Body of pancreas (tissue), 4 donors: ENCODE data around the gene PIF1. TPM values are rescaled to one million over a fixed set of nuclear protein-coding genes. Genes with fewer than 3 reads are reported as not detected.
A peak's percentile ranks its signal among the peaks of the same experiment; 100 is the strongest.

Experiments
- ATAC-seq: fragments of 150-250 bp; one replicate; pipeline ENCODE4 v1.9.1; 2016
- DNase-seq, 4 donors: peaks; one replicate each; pipeline ENCODE4 v3.0.0-alpha.2; 2019
- H3K27ac ChIP-seq, 4 donors: fragments of 200-600 bp; sonication (generic); 1 replicate in 3 of 4; 2 replicates in 1 of 4; pipeline versions ENCODE4 v1.5.1 to v1.6.1; 2016 to 2019; ENCODE audit warnings: mild to moderate bottlenecking in 1 of 4, mixed read lengths in 1 of 4, moderate library complexity in 1 of 4
- H3K27me3 ChIP-seq, 2 donors: fragments of 200-600 bp; sonication (generic); one replicate each; pipeline ENCODE4 v1.6.0; 2016; ENCODE audit warnings: mild to moderate bottlenecking in 1 of 2
- H3K36me3 ChIP-seq, 2 donors: fragments of 200-600 bp; sonication (generic); replicated peaks in 1 of 2; 2 replicates each; pipeline ENCODE4 v1.5.1; 2016; ENCODE audit warnings: low read depth in 2 of 2; ENCODE audit not compliant: insufficient read depth in 1 of 2
- H3K4me1 ChIP-seq: fragments of 200-600 bp; sonication (generic); one replicate; pipeline ENCODE4 v1.6.0; 2016
- H3K4me3 ChIP-seq, 2 donors: fragments of 200-600 bp; sonication (generic); 1 replicate in 1 of 2; 2 replicates in 1 of 2; pipeline ENCODE4 v1.5.1; 2016 to 2019
- H3K9me3 ChIP-seq, 3 donors: fragments of 200-600 bp; sonication (generic); 1 replicate in 2 of 3; 2 replicates in 1 of 3; pipeline ENCODE4 v1.5.1; 2016
- POLR2A ChIP-seq, 3 donors: fragments of 450-650 bp; IDR thresholded peaks; one replicate each; pipeline ENCODE4 v1.6.1; 2016; ENCODE audit warnings: antibody characterized with exemption in 3 of 3, mild to moderate bottlenecking in 2 of 3
- WGBS, 2 donors: methylation state at CpG; one replicate each; pipeline ENCODE4 v1.1.5; 2017; 5-methylcytosine and 5-hydroxymethylcytosine counted together
- intact Hi-C: fragments of 100-400 bp; cut with DNase I; formaldehyde crosslinking; loops from one replicate; pipeline ENCODE4 v1.15.1; 2023
- total RNA-seq, 2 donors: library from RNA; depleted of rRNA; stranded (reverse); fragments of >200 nt; gene quantifications; one replicate each; pipeline ENCODE4 v1.1.0, GENCODE V29; 2016
- TF ChIP-seq, protein P1 (sequence below), 7 experiments: fragments of 450-650 bp in 4 of 7; fragments of 200-600 bp in 3 of 7; sonication (generic) in 3 of 7; IDR thresholded peaks; one replicate each; pipeline ENCODE4 v1.5.1; 2016 to 2019; ENCODE audit warnings: antibody characterized with exemption in 7 of 7

Gene PIF1
- total RNA-seq, 2 donors from 2014 or later: not detected

GRCh38 chr15:64859226-64859625 is 33.8 kb upstream of the PIF1 start:
- intact Hi-C loops: no loop called here
- DNase-seq: no peak
- TF ChIP-seq, protein P1, sequence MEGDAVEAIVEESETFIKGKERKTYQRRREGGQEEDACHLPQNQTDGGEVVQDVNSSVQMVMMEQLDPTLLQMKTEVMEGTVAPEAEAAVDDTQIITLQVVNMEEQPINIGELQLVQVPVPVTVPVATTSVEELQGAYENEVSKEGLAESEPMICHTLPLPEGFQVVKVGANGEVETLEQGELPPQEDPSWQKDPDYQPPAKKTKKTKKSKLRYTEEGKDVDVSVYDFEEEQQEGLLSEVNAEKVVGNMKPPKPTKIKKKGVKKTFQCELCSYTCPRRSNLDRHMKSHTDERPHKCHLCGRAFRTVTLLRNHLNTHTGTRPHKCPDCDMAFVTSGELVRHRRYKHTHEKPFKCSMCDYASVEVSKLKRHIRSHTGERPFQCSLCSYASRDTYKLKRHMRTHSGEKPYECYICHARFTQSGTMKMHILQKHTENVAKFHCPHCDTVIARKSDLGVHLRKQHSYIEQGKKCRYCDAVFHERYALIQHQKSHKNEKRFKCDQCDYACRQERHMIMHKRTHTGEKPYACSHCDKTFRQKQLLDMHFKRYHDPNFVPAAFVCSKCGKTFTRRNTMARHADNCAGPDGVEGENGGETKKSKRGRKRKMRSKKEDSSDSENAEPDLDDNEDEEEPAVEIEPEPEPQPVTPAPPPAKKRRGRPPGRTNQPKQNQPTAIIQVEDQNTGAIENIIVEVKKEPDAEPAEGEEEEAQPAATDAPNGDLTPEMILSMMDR (IDR thresholded peaks at IDR 0.05): no peak
- no peak for TF ChIP-seq POLR2A (IDR thresholded peaks at IDR 0.05)
- H3K9me3 ChIP-seq: no peaks in the 10 kb centered on the region
- no peak for ATAC-seq
- H3K4me1 ChIP-seq: peaks cover 17% of the 10 kb centered on the region
- peaks cover 0 to 1% of the 10 kb centered on the region in 2 donors for H3K36me3 ChIP-seq
- WGBS, 2 donors: 89 to 100% methylated on average over 2 of the region's 2 CpGs
- H3K27me3 ChIP-seq: no peaks in the 10 kb centered on the region
- no peak overlapping the region for H3K4me3 ChIP-seq
- H3K27ac ChIP-seq: no peak overlapping the region

GRCh38 chr15:64858021-64858575 is 32.7 kb upstream of the PIF1 start:
- H3K27ac ChIP-seq: no peak overlapping the region
- intact Hi-C loops: no loop called here
- no peaks in the 10 kb centered on the region for H3K9me3 ChIP-seq
- peaks cover 17% of the 10 kb centered on the region for H3K4me1 ChIP-seq
- DNase-seq (no peak), ATAC-seq (no peak)
- H3K27me3 ChIP-seq: no peaks in the 10 kb centered on the region
- H3K4me3 ChIP-seq: no peak overlapping the region
- peaks cover 0 to 1% of the 10 kb centered on the region in 2 donors for H3K36me3 ChIP-seq
- 46 to 67% methylated on average over 6 of the region's 6 CpGs for WGBS, 2 donors
- TF ChIP-seq, protein P1 (IDR thresholded peaks at IDR 0.05): no peak
- no peak for TF ChIP-seq POLR2A (IDR thresholded peaks at IDR 0.05)

GRCh38 chr15:64857421-64857820 is 32.0 kb upstream of the PIF1 start:
- H3K4me1 ChIP-seq: peaks cover 17% of the 10 kb centered on the region
- DNase-seq: no peak
- H3K4me3 ChIP-seq: no peak overlapping the region
- H3K9me3 ChIP-seq: no peaks in the 10 kb centered on the region
- no peaks in the 10 kb centered on the region for H3K27me3 ChIP-seq
- 83 to 92% methylated on average over 3 to 4 of the region's 4 CpGs for WGBS, 2 donors
- peaks cover 0 to 1% of the 10 kb centered on the region in 2 donors for H3K36me3 ChIP-seq
- TF ChIP-seq, protein P1 (IDR thresholded peaks at IDR 0.05): no peak
- no peak for TF ChIP-seq POLR2A (IDR thresholded peaks at IDR 0.05)
- ATAC-seq: no peak
- H3K27ac ChIP-seq: peak overlapping the region in 3 of 4 donors; percentile 4 to 61 (median 55)
- intact Hi-C loops: no loop called here

GRCh38 chr15:64856429-64857145 is 31.1 kb upstream of the PIF1 start:
- Histone ChIP-seq H3K27me3 (no peaks in the 10 kb centered on the region), H3K4me1 (peaks cover 23% of the 10 kb centered on the region), H3K9me3 (no peaks in the 10 kb centered on the region), H3K36me3 (peaks cover 0 to 1% of the 10 kb centered on the region in 2 donors), H3K4me3 (no peak overlapping the region), H3K27ac (peak overlapping the region in 3 of 4 donors; percentile 4 to 61 (median 55))
- no peak for TF ChIP-seq POLR2A (IDR thresholded peaks at IDR 0.05)
- TF ChIP-seq, protein P1 (IDR thresholded peaks at IDR 0.05): no peak
- intact Hi-C loops: no loop called here
- DNase-seq: peak in 3 of 4 donors; percentile 44 to 52 (median 46)
- 36 to 55% methylated on average over 4 to 5 of the region's 5 CpGs for WGBS, 2 donors
- peak; percentile 70 for ATAC-seq
